NB4 (cell line): Measurements from ENCODE around the gene KIRREL1.

ENCODE experiments used
- CTCF ChIP-seq: IDR thresholded peaks from one replicate; pipeline ENCODE4 v1.5.1; 2012; ENCODE audit warnings: low read depth, low read length
- POLR2A ChIP-seq: IDR thresholded peaks from 2 replicates; pipeline ENCODE4 v1.6.1; 2011; ENCODE audit warnings: mild to moderate bottlenecking; ENCODE audit not compliant: insufficient read length; ENCODE audit errors: extremely low read depth

- no peak for TF ChIP-seq POLR2A
- no peak for TF ChIP-seq CTCF
Observed at GRCh38 chr1:157965584-157965983, 27.9 kb upstream of the KIRREL1 start.
